ENCODE measurements around the gene AQP6. TPM values are rescaled to one million over a fixed set of nuclear protein-coding genes. Genes with fewer than 3 reads are reported as not detected.

AQP6 gene
- total and polyA plus RNA-seq, 8 donors = 0.18 to 0.58 (median 0.45) TPM; not detected in 5

GRCh38 chr12:49944718-49945117, 28.0 kb upstream of the AQP6 start:
- 85 to 95% (median 93%) methylated on average over 3 of the region's 3 CpGs for WGBS, 5 donors

GRCh38 chr12:49945394-49946080, 27.2 kb upstream of the AQP6 start:
- Histone ChIP-seq H3K36me3 (no peaks in the 10 kb centered on the region), H3K4me1 (peaks cover 0 to 17% (median 16%) of the 10 kb centered on the region in 4 donors), H3K9me3 (no peaks in the 10 kb centered on the region), H3K4me3 (peak overlapping the region in 2 of 4 donors; percentile 7 to 27), H3K27me3 (peaks cover 0 to under 1% (median 0%) of the 10 kb centered on the region in 3 donors), H3K27ac (peak overlapping the region in 1 of 5 donors; percentile 56)
- peak; percentile 86 to 93 for DNase-seq
- TF ChIP-seq EP300 (IDR thresholded peaks at IDR 0.05) = no peak
- TF ChIP-seq POLR2AphosphoS5 (IDR thresholded peaks at IDR 0.05) = peak in 1 of 3 donors; percentile 73
- peak in 5 of 7 experiments; percentile 64 to 88 (median 83) for TF ChIP-seq CTCF (IDR thresholded peaks at IDR 0.05)
- intact Hi-C loops (cut with DNase I; ENCODE audit: low total_unique reads) = no loop called here
- 13 to 22% (median 15%) methylated on average over 28 of the region's 28 CpGs for WGBS, 5 donors

More at GRCh38 chr12:49944718-49945117, 28.0 kb upstream of the AQP6 start:
- H3K27ac ChIP-seq = no peak overlapping the region
- intact Hi-C loops (cut with DNase I; ENCODE audit: low total_unique reads) = no loop called here
- H3K9me3 ChIP-seq = no peaks in the 10 kb centered on the region
- TF ChIP-seq POLR2A (IDR thresholded peaks at IDR 0.05) = no peak
- no peak for TF ChIP-seq EP300 (IDR thresholded peaks at IDR 0.05)
- TF ChIP-seq CTCF (IDR thresholded peaks at IDR 0.05) = no peak
- no peak for TF ChIP-seq POLR2AphosphoS5 (IDR thresholded peaks at IDR 0.05)
- H3K4me3 ChIP-seq = no peak overlapping the region
- DNase-seq = no peak
- H3K4me1 ChIP-seq = peaks cover 0 to 18% (median 17%) of the 10 kb centered on the region in 4 donors
- no peaks in the 10 kb centered on the region for H3K27me3 ChIP-seq
- no peaks in the 10 kb centered on the region for H3K36me3 ChIP-seq

- peaks cover 0 to 17% (median 16%) of the 10 kb centered on the region in 4 donors for H3K4me1 ChIP-seq
- intact Hi-C loops (cut with DNase I; ENCODE audit: low total_unique reads) = no loop called here
- H3K4me3 ChIP-seq = no peak overlapping the region
- peak overlapping the region in 1 of 5 donors; percentile 56 for H3K27ac ChIP-seq
- TF ChIP-seq POLR2AphosphoS5 (IDR thresholded peaks at IDR 0.05) (no peak), POLR2A (IDR thresholded peaks at IDR 0.05) (no peak), CTCF (IDR thresholded peaks at IDR 0.05) (no peak), EP300 (IDR thresholded peaks at IDR 0.05) (no peak)
- DNase-seq = peak in 1 of 2 donors; percentile 57
- H3K9me3 ChIP-seq = no peaks in the 10 kb centered on the region
- H3K27me3 ChIP-seq = peaks cover 0 to 6% (median 0%) of the 10 kb centered on the region in 3 donors
- H3K36me3 ChIP-seq = no peaks in the 10 kb centered on the region
- 60 to 79% (median 66%) methylated on average over 9 of the region's 9 CpGs for WGBS, 5 donors
Observed at GRCh38 chr12:49946086-49946485, 26.7 kb upstream of the AQP6 start.

GRCh38 chr12:49946497-49946896, 26.2 kb upstream of the AQP6 start:
- TF ChIP-seq POLR2A (IDR thresholded peaks at IDR 0.05) = no peak
- TF ChIP-seq POLR2AphosphoS5 (IDR thresholded peaks at IDR 0.05) = no peak
- TF ChIP-seq CTCF (IDR thresholded peaks at IDR 0.05) = no peak
- TF ChIP-seq EP300 (IDR thresholded peaks at IDR 0.05) = no peak
- Histone ChIP-seq H3K4me3 (no peak overlapping the region), H3K27ac (no peak overlapping the region), H3K9me3 (no peaks in the 10 kb centered on the region), H3K4me1 (peaks cover 0 to 17% (median 16%) of the 10 kb centered on the region in 4 donors), H3K27me3 (peaks cover 0 to 8% (median 0%) of the 10 kb centered on the region in 3 donors), H3K36me3 (no peaks in the 10 kb centered on the region)
- WGBS, 5 donors = 44 to 65% (median 62%) methylated on average over 3 of the region's 3 CpGs
- intact Hi-C loops (cut with DNase I; ENCODE audit: low total_unique reads) = no loop called here
- no peak for DNase-seq

Measured in stomach (tissue), 9 donors.